CD4-positive, alpha-beta T cell (primary cell): ENCODE measurements around the gene OR2H2. TPM values are rescaled to one million over a fixed set of nuclear protein-coding genes. Genes with fewer than 3 reads are reported as not detected.

Experiments
- ATAC-seq: fragments of 200-7000 bp; cut with Tn5 transposase; one replicate; pipeline ENCODE4 v1.10.0; 2022; ENCODE audit warnings: mild to moderate bottlenecking; ENCODE audit not compliant: poor library complexity
- CTCF ChIA-PET: fragments of 350-600 bp; sonication (Branson Sonifier 250); formaldehyde crosslinking; loops from one replicate; lab custom pipeline; 2021; ENCODE audit warnings: antibody characterized with exemption, inconsistent platforms; lab: Charles Lee
- POLR2A ChIA-PET: fragments of 350-600 bp; sonication (Branson Sonifier 250); formaldehyde crosslinking; loops from one replicate; lab custom pipeline; 2021; ENCODE audit warnings: antibody characterized with exemption, inconsistent platforms; lab: Charles Lee
- DNase-seq, 14 experiments: peaks; one replicate each; pipeline ENCODE4 v3.0.0-alpha.2; 2013 to 2020; ENCODE audit warnings: mixed read lengths in 2 of 14
- H3K27ac ChIP-seq, 2 donors: one replicate each; pipeline versions ENCODE4 v1.5.1 to v1.7.0; 2013; ENCODE audit warnings: low read length in 2 of 2, low read depth in 1 of 2, mild to moderate bottlenecking in 1 of 2
- H3K27me3 ChIP-seq, 2 experiments: 1 replicate in 1 of 2; 2 replicates in 1 of 2; pipeline versions ENCODE4 v1.6.1 to v1.7.0; 2013; ENCODE audit warnings: low read length in 2 of 2, control low read depth in 1 of 2, mild to moderate bottlenecking in 1 of 2, moderate library complexity in 1 of 2; ENCODE audit not compliant: insufficient read depth in 2 of 2, control insufficient read depth in 1 of 2
- H3K36me3 ChIP-seq: one replicate; pipeline ENCODE4 v1.6.1; 2013; ENCODE audit warnings: low read length, control low read depth; ENCODE audit not compliant: insufficient read depth
- H3K4me1 ChIP-seq: one replicate; pipeline ENCODE4 v1.6.1; 2013; ENCODE audit warnings: low read length, control low read depth; ENCODE audit not compliant: insufficient read depth
- H3K4me3 ChIP-seq: one replicate; pipeline ENCODE4 v1.5.1; 2013; ENCODE audit warnings: mild to moderate bottlenecking, low read length, moderate library complexity
- H3K9me3 ChIP-seq, 2 experiments: 1 replicate in 1 of 2; 2 replicates in 1 of 2; pipeline versions ENCODE4 v1.6.1 to v1.7.0; 2013; ENCODE audit warnings: low read length in 2 of 2, mild to moderate bottlenecking in 2 of 2, control low read depth in 1 of 2, moderate library complexity in 1 of 2; ENCODE audit not compliant: control insufficient read depth in 1 of 2, insufficient read depth in 1 of 2
- H3K27ac Mint-ChIP-seq: one replicate; pipeline ENCODE4 v1.8.0; 2020; ENCODE audit warnings: mixed read lengths
- H3K27me3 Mint-ChIP-seq: one replicate; pipeline ENCODE4 v1.8.0; 2021; ENCODE audit warnings: mixed read lengths
- H3K36me3 Mint-ChIP-seq: one replicate; pipeline ENCODE4 v1.8.0; 2021; ENCODE audit warnings: low read depth, mixed read lengths
- H3K4me1 Mint-ChIP-seq: one replicate; pipeline ENCODE4 v1.8.0; 2021; ENCODE audit warnings: low read depth, mixed read lengths
- H3K4me3 Mint-ChIP-seq: one replicate; pipeline ENCODE4 v1.8.0; 2020; ENCODE audit warnings: mild to moderate bottlenecking, mixed read lengths
- H3K9me3 Mint-ChIP-seq: one replicate; pipeline ENCODE4 v1.8.0; 2020; ENCODE audit warnings: mixed read lengths
- CTCF ChIP-seq: fragments of 200-600 bp; IDR thresholded peaks from one replicate; pipeline ENCODE4 v1.8.0; 2022; ENCODE audit warnings: antibody characterized with exemption, mild to moderate bottlenecking
- intact Hi-C, 2 experiments: fragments of 100-400 bp; cut with DNase I in 1 of 2; cut with micrococcal nuclease in 1 of 2; formaldehyde crosslinking; loops; one replicate each; pipeline versions ENCODE4 v1.15.1 to v1.9.0; 2023 to 2025; cut with DNase I, micrococcal nuclease
- total RNA-seq, 174 experiments: library from RNA in 2 of 174; stranded (reverse) in 2 of 174; gene quantifications; one replicate each; pipeline ENCODE4 v1.2.3 and lab custom pipeline; 2021 to 2026

The OR2H2 gene
- total RNA-seq, 2 experiments from 2014 or later: not detected

GRCh38 chr6:29626948-29627754 lies 42.2 kb downstream of the OR2H2 start:
- ChIA-PET CTCF (interaction anchor here (1.0 to 2.5 kb wide), 3 partner anchors 12 to 27 kb away, joined by 3 to 21 read pairs (median 6); no protein-coding TSS in a partner anchor), POLR2A (interaction anchor here (1.5 to 2.8 kb wide), 2 partner anchors 14 to 22 kb away, joined by 4 to 14 read pairs; no protein-coding TSS in a partner anchor)
- intact Hi-C loops: no loop called here
- TF ChIP-seq CTCF: no peak
- Mint-ChIP-seq H3K4me3 (peak overlapping the region; percentile 83), H3K9me3 (no peaks in the 10 kb centered on the region), H3K4me1 (peaks cover 44% of the 10 kb centered on the region), H3K27me3 (no peaks in the 10 kb centered on the region), H3K36me3 (peaks cover 24% of the 10 kb centered on the region), H3K27ac (peak overlapping the region; percentile 31)
- Histone ChIP-seq H3K27ac (peak overlapping the region in 1 of 2 donors; percentile 18), H3K27me3 (no peaks in the 10 kb centered on the region), H3K4me3 (peak overlapping the region; percentile 84), H3K9me3 (no peaks in the 10 kb centered on the region), H3K36me3 (peaks cover 10% of the 10 kb centered on the region), H3K4me1 (peaks cover 35% of the 10 kb centered on the region)
- no peak for ATAC-seq
- peak in 1 of 14 experiments; percentile 41 for DNase-seq

DNA sequence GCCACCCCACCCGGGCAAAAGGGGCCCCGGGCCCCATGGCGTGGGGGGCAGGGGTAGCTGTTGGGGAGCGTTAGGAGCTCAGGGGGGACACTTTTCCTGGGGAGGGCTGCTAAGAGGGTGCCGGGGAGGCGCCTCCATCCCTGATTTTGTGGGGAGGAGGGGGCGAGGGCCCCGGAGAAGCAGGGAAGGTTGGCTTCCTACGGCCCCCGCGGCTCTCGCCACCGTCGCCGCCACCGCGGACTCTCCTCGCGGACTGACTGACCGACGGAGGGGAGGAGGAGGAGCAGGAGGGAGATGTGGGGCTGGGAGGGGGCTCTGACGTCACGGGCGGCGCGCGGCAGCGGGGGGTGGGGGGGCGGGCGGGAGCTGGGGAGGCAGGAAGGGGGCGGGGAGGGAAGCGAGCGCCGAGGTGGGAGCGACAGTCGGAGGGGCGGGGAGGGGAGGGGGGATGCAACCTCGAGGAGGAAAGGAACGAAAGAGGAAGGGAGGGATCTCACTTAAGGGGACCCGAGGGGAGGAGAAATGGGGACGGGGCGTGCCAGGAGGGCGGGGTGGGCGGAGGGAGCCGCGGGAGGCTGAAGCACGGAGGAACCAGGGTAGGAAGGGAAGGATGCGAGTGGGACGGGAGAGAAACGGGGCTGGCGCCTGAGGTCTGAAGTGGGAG lies 43.0 kb downstream of the OR2H2 start:
- Mint-ChIP-seq H3K9me3 (no peaks in the 10 kb centered on the region), H3K27ac (peak overlapping the region; percentile 16), H3K27me3 (no peaks in the 10 kb centered on the region), H3K4me3 (peak overlapping the region; percentile 91), H3K4me1 (peaks cover 44% of the 10 kb centered on the region), H3K36me3 (peaks cover 19% of the 10 kb centered on the region)
- ChIA-PET POLR2A (interaction anchor here (0.6 to 2.8 kb wide), 3 partner anchors 14 to 732 kb away, joined by 3 to 14 read pairs (median 4); no protein-coding TSS in a partner anchor), CTCF (interaction anchor here (0.7 to 3.4 kb wide), 6 partner anchors 13 to 26 kb away, joined by 3 to 21 read pairs (median 9); no protein-coding TSS in a partner anchor)
- H3K9me3 ChIP-seq: no peaks in the 10 kb centered on the region
- intact Hi-C loops: loop anchor here in 1 of 2 experiments (1.0 kb wide), 1 partner anchor 22 kb away; no protein-coding TSS in a partner anchor
- ATAC-seq: peak; percentile 16
- no peaks in the 10 kb centered on the region for H3K27me3 ChIP-seq
- TF ChIP-seq CTCF: no peak
- H3K4me3 ChIP-seq: peak overlapping the region; percentile 84
- H3K36me3 ChIP-seq: peaks cover 8% of the 10 kb centered on the region
- DNase-seq: peak in 12 of 14 experiments; percentile 17 to 81 (median 52)
- H3K27ac ChIP-seq: peak overlapping the region in 1 of 2 donors; percentile 18
- peaks cover 38% of the 10 kb centered on the region for H3K4me1 ChIP-seq
